Panc1 (cell line): ENCODE measurements around the gene CIB2.

Experiments used
- CTCF ChIP-seq: fragments of 450-650 bp; IDR thresholded peaks from 2 replicates; pipeline ENCODE4 v1.5.1; 2017; ENCODE audit warnings: mild to moderate bottlenecking
- POLR2AphosphoS5 ChIP-seq: IDR thresholded peaks from 2 replicates; pipeline ENCODE4 v1.6.1; 2012; ENCODE audit warnings: mild to moderate bottlenecking, low read depth, low read length, moderate library complexity
- REST ChIP-seq, 2 experiments: IDR thresholded peaks; 2 replicates each; pipeline ENCODE4 v1.6.1; 2011 to 2012; ENCODE audit warnings: low read depth in 2 of 2, control low read depth in 1 of 2, low read length in 1 of 2, mild to moderate bottlenecking in 1 of 2, moderate library complexity in 1 of 2; ENCODE audit not compliant: insufficient read depth in 1 of 2

- no peak for TF ChIP-seq CTCF
- TF ChIP-seq REST (IDR thresholded peaks at IDR 0.05; ENCODE audit: insufficient read depth in 1 of 2, low read depth in 2 of 2, low read length in 1 of 2): no peak
- no peak for TF ChIP-seq POLR2AphosphoS5
Observed at GRCh38 chr15:78071383-78071782, 59.9 kb downstream of the CIB2 start.
